OCI-LY3 (cell line): ENCODE measurements around the gene CRTC1.

ENCODE experiments used
- EZH2phosphoT487 ChIP-seq: fragments of 200-600 bp; shearing (Covaris generic); IDR thresholded peaks from 2 replicates; pipeline ENCODE4 v1.6.1; 2018; ENCODE audit warnings: antibody characterized with exemption, mixed run types, low read depth
- TF ChIP-seq, protein P1 (sequence below): fragments of 200-600, 300-600 bp; sonication (generic); IDR thresholded peaks from 2 replicates; pipeline ENCODE4 v1.5.1; 2014; ENCODE audit warnings: antibody characterized with exemption, low read length, low read depth

GRCh38 chr19:18815673-18816072 lies 132.2 kb downstream of the CRTC1 start:
- TF ChIP-seq, protein P1, sequence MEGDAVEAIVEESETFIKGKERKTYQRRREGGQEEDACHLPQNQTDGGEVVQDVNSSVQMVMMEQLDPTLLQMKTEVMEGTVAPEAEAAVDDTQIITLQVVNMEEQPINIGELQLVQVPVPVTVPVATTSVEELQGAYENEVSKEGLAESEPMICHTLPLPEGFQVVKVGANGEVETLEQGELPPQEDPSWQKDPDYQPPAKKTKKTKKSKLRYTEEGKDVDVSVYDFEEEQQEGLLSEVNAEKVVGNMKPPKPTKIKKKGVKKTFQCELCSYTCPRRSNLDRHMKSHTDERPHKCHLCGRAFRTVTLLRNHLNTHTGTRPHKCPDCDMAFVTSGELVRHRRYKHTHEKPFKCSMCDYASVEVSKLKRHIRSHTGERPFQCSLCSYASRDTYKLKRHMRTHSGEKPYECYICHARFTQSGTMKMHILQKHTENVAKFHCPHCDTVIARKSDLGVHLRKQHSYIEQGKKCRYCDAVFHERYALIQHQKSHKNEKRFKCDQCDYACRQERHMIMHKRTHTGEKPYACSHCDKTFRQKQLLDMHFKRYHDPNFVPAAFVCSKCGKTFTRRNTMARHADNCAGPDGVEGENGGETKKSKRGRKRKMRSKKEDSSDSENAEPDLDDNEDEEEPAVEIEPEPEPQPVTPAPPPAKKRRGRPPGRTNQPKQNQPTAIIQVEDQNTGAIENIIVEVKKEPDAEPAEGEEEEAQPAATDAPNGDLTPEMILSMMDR: no peak
- no peak for TF ChIP-seq EZH2phosphoT487
